Upper lobe of left lung (tissue), 4 donors: ENCODE measurements around the gene TBCA.

Experiments used
- EP300 ChIP-seq, 4 donors: sonication (generic); formaldehyde crosslinking; IDR thresholded peaks; one replicate each; pipeline ENCODE4 v1.5.1; 2017; ENCODE audit warnings: antibody characterized with exemption in 4 of 4, control low read depth in 2 of 4
- POLR2A ChIP-seq, 4 donors: fragments of 450-650 bp; IDR thresholded peaks; one replicate each; pipeline ENCODE4 v1.5.1; 2016 to 2017; ENCODE audit warnings: antibody characterized with exemption in 4 of 4, mild to moderate bottlenecking in 2 of 4
- POLR2AphosphoS5 ChIP-seq, 2 donors: sonication (generic); formaldehyde crosslinking; IDR thresholded peaks; one replicate each; pipeline ENCODE4 v1.5.1; 2017; ENCODE audit warnings: antibody characterized with exemption in 2 of 2
- TF ChIP-seq, protein P1 (sequence below), 6 experiments: fragments of 450-650 bp in 4 of 6; fragments of 200-600 bp in 2 of 6; sonication (generic) in 2 of 6; IDR thresholded peaks; one replicate each; pipeline ENCODE4 v1.5.1; 2016 to 2019; ENCODE audit warnings: antibody characterized with exemption in 6 of 6

DNA sequence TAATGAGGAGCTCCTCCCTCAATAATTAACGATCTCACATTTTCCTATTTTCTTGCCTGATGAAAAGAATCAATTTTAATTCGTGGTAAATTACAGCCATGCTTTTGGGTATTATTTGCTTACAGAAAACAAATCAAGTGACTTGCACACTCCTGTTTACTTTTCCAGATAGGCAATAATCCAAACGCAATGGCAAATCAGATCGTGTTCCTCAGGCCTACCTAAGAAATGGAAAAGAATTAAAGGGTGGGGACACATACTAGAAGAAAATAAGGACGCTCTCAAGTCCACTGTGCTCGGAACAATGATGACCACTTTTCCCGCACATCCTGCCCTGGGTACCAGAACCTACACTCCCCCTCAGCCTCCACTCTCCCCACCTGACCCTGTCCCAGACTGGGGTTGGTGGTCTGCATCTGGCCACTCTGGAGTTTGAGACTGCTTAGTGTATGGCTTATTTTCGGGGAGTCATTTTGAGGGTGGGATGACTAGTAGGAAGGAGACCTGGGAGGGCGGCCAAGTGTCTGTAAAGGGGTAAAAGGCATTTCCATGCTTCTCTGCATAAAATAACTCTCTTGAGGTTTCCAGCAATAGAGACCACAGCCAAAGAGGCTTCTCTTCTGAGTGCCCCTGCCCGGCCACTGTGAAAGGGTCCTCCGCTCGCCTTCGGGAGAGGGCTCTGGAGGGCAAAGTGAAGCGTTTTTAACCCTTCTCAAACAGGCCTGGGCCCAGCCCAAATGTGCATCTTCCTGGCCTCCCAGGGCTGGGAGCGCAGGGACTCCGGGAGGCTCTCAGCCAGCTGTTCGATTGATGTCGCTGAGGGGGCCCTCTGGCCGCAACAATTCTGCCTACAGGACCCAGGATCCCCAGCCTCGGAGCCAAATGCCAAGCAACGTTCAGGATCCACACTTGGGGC, 133.1 kb downstream of the TBCA start:
- TF ChIP-seq, protein P1, sequence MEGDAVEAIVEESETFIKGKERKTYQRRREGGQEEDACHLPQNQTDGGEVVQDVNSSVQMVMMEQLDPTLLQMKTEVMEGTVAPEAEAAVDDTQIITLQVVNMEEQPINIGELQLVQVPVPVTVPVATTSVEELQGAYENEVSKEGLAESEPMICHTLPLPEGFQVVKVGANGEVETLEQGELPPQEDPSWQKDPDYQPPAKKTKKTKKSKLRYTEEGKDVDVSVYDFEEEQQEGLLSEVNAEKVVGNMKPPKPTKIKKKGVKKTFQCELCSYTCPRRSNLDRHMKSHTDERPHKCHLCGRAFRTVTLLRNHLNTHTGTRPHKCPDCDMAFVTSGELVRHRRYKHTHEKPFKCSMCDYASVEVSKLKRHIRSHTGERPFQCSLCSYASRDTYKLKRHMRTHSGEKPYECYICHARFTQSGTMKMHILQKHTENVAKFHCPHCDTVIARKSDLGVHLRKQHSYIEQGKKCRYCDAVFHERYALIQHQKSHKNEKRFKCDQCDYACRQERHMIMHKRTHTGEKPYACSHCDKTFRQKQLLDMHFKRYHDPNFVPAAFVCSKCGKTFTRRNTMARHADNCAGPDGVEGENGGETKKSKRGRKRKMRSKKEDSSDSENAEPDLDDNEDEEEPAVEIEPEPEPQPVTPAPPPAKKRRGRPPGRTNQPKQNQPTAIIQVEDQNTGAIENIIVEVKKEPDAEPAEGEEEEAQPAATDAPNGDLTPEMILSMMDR (IDR thresholded peaks at IDR 0.05), result no peak
- TF ChIP-seq POLR2A (IDR thresholded peaks at IDR 0.05) (no peak), POLR2AphosphoS5 (IDR thresholded peaks at IDR 0.05) (no peak), EP300 (IDR thresholded peaks at IDR 0.05) (no peak)
